Caco-2 (cell line): Measurements from ENCODE around the gene TMEM120A. TPM values are rescaled to one million over a fixed set of nuclear protein-coding genes. Genes with fewer than 3 reads are reported as not detected.
"Not testable (repeated sequence)": the region's sequence is repeated elsewhere in the genome, so short reads cannot be mapped to it uniquely, and the experiment has no call there.

Experiments
- BruUV-seq: library from RNA; stranded (reverse); fragments of 400-500 nt; replicated peaks from 2 replicates; lab custom pipeline; 2021; lab: Mats Ljungman, UMichigan
- CTCF ChIA-PET: fragments of 300-600 bp; sonication (Branson Sonifier 250); formaldehyde crosslinking; loops from one replicate; lab custom pipeline; 2022; ENCODE audit warnings: antibody characterized with exemption; lab: Charles Lee
- POLR2A ChIA-PET: fragments of 300-600 bp; sonication (Branson Sonifier 250); formaldehyde crosslinking; loops from one replicate; lab custom pipeline; 2022; ENCODE audit warnings: antibody characterized with exemption; lab: Charles Lee
- DNase-seq, 2 experiments: peaks; one replicate each; pipeline versions ENCODE4 v3.0.0 to v3.0.0-alpha.2; 2020 to 2022
- H3K27me3 ChIP-seq: replicated peaks from 2 replicates; pipeline ENCODE4 v1.6.0; 2011; ENCODE audit warnings: low read length; ENCODE audit not compliant: control insufficient read depth, insufficient read depth
- H3K36me3 ChIP-seq: 2 replicates; pipeline ENCODE4 v1.5.1; 2011; ENCODE audit warnings: low read length; ENCODE audit not compliant: control insufficient read depth, insufficient read depth
- H3K4me1 ChIP-seq: fragments of 250-450 bp; sonication (Bioruptor Pico); 2 replicates; pipeline ENCODE4 v1.5.1; 2020; ENCODE audit warnings: mild to moderate bottlenecking
- H3K4me3 ChIP-seq: 2 replicates; pipeline ENCODE4 v1.5.1; 2011; ENCODE audit warnings: low read depth, mild to moderate bottlenecking, control low read depth, low read length
- H3K9me3 ChIP-seq: fragments of 250-450 bp; sonication (Bioruptor Pico); 2 replicates; pipeline ENCODE4 v1.5.1; 2020; ENCODE audit warnings: mild to moderate bottlenecking, moderate library complexity
- H3K27ac Mint-ChIP-seq: one replicate; pipeline ENCODE4 v1.8.0; 2022; ENCODE audit warnings: mixed read lengths; ENCODE audit not compliant: unreplicated experiment
- H3K27me3 Mint-ChIP-seq: one replicate; pipeline ENCODE4 v1.8.0; 2022; ENCODE audit warnings: mixed read lengths; ENCODE audit not compliant: insufficient read depth, unreplicated experiment
- H3K36me3 Mint-ChIP-seq: one replicate; pipeline ENCODE4 v1.8.0; 2022; ENCODE audit warnings: mild to moderate bottlenecking, mixed read lengths; ENCODE audit not compliant: insufficient read depth, unreplicated experiment
- H3K4me1 Mint-ChIP-seq: one replicate; pipeline ENCODE4 v1.8.0; 2022; ENCODE audit warnings: low read depth, mixed read lengths; ENCODE audit not compliant: unreplicated experiment
- H3K4me3 Mint-ChIP-seq: one replicate; pipeline ENCODE4 v1.8.0; 2022; ENCODE audit warnings: mild to moderate bottlenecking, moderate library complexity, mixed read lengths; ENCODE audit not compliant: unreplicated experiment
- H3K9me3 Mint-ChIP-seq: one replicate; pipeline ENCODE4 v1.8.0; 2022; ENCODE audit warnings: mixed read lengths; ENCODE audit not compliant: unreplicated experiment
- CTCF ChIP-seq, 2 experiments: fragments of 200-600 bp in 1 of 2; IDR thresholded peaks; 1 replicate in 1 of 2; 2 replicates in 1 of 2; pipeline versions ENCODE4 v1.5.1 to v1.8.0; 2011 to 2022; ENCODE audit warnings: antibody characterized with exemption in 1 of 2, control low read depth in 1 of 2, inconsistent platforms in 1 of 2, low read depth in 1 of 2, low read length in 1 of 2, mild to moderate bottlenecking in 1 of 2, moderate library complexity in 1 of 2; ENCODE audit not compliant: insufficient read depth in 1 of 2, severe bottlenecking in 1 of 2, unreplicated experiment in 1 of 2
- intact Hi-C: fragments of 100-400 bp; cut with micrococcal nuclease; formaldehyde crosslinking; loops from one replicate; pipeline ENCODE4 v1.10.0; 2022; ENCODE audit not compliant: unreplicated experiment
- total RNA-seq: library from RNA; stranded (reverse); gene quantifications from 2 replicates; pipeline ENCODE4 v1.2.3, GENCODE V29; 2022

The TMEM120A gene
- total RNA-seq, 1 experiment from 2014 or later, result 65.4 TPM

GRCh38 chr7:76008156-76008687, 13.8 kb upstream of the TMEM120A start:
- Mint-ChIP-seq H3K36me3 (peaks cover 4% of the 10 kb centered on the region), H3K27ac (no peak overlapping the region), H3K9me3 (no peaks in the 10 kb centered on the region), H3K27me3 (no peaks in the 10 kb centered on the region), H3K4me1 (no peaks in the 10 kb centered on the region), H3K4me3 (no peak overlapping the region)
- ChIA-PET POLR2A (interaction anchor here (0.5 kb wide), 1 partner anchor 8 kb away, joined by 5 read pairs; no protein-coding TSS in a partner anchor), CTCF (no interaction called here)
- TF ChIP-seq CTCF (IDR thresholded peaks at IDR 0.05; ENCODE audit: insufficient read depth in 1 of 2, low read depth in 1 of 2, low read length in 1 of 2, severe bottlenecking in 1 of 2, unreplicated experiment in 1 of 2), result no peak
- no peak overlapping the region for H3K4me3 ChIP-seq
- intact Hi-C loops, result no loop called here
- H3K9me3 ChIP-seq, result no peaks in the 10 kb centered on the region
- no TSS peak for BruUV-seq
- H3K27me3 ChIP-seq, result no peaks in the 10 kb centered on the region
- H3K36me3 ChIP-seq, result no peaks in the 10 kb centered on the region
- H3K4me1 ChIP-seq, result no peaks in the 10 kb centered on the region
- no peak for DNase-seq

- POLR2A ChIA-PET, H3K9me3 Mint-ChIP-seq, intact Hi-C loops, H3K9me3 ChIP-seq, H3K4me1 ChIP-seq, H3K4me3 Mint-ChIP-seq, H3K36me3 ChIP-seq, H3K27me3 Mint-ChIP-seq, H3K27me3 ChIP-seq, BruUV-seq, H3K27ac Mint-ChIP-seq, H3K4me3 ChIP-seq, DNase-seq, CTCF ChIA-PET, H3K4me1 Mint-ChIP-seq: not testable (repeated sequence)
- H3K36me3 Mint-ChIP-seq, result peaks cover 12% of the 10 kb centered on the region
These were observed 10.6 kb upstream of the TMEM120A start for GRCh38 chr7:76005004-76005403.

- no peak for TF ChIP-seq CTCF (IDR thresholded peaks at IDR 0.05; ENCODE audit: insufficient read depth in 1 of 2, low read depth in 1 of 2, low read length in 1 of 2, severe bottlenecking in 1 of 2, unreplicated experiment in 1 of 2)
- no peaks in the 10 kb centered on the region for H3K27me3 ChIP-seq
- no peaks in the 10 kb centered on the region for H3K4me1 Mint-ChIP-seq
- CTCF ChIA-PET, result interaction anchor here (1.0 kb wide), 1 partner anchor 137 kb away, joined by 3 read pairs; no protein-coding TSS in a partner anchor
- H3K9me3 ChIP-seq, result no peaks in the 10 kb centered on the region
- no peaks in the 10 kb centered on the region for H3K9me3 Mint-ChIP-seq
- peaks cover 12% of the 10 kb centered on the region for H3K36me3 Mint-ChIP-seq
- BruUV-seq, result no TSS peak
- DNase-seq, result no peak
- H3K4me1 ChIP-seq, result no peaks in the 10 kb centered on the region
- no peaks in the 10 kb centered on the region for H3K27me3 Mint-ChIP-seq
- H3K4me3 Mint-ChIP-seq, result no peak overlapping the region
- no peak overlapping the region for H3K27ac Mint-ChIP-seq
- no peak overlapping the region for H3K4me3 ChIP-seq
- POLR2A ChIA-PET, result no interaction called here
- intact Hi-C loops, result no loop called here
- H3K36me3 ChIP-seq, result no peaks in the 10 kb centered on the region
These were observed 9.0 kb upstream of the TMEM120A start for GRCh38 chr7:76003351-76003750.
